OCI-LY3 (cell line): ENCODE results near the gene SLC2A4.

Experiments
- H2AFZ ChIP-seq: fragments of 200-600, 300-600 bp; shearing (Covaris generic); 2 replicates; pipeline ENCODE4 v1.6.0; 2014; ENCODE audit warnings: antibody characterized with exemption, low read depth, low read length
- H3K27ac ChIP-seq: fragments of 200-600, 300-600 bp; sonication (generic); 2 replicates; pipeline ENCODE4 v1.5.1; 2014; ENCODE audit warnings: mild to moderate bottlenecking, low read length, moderate library complexity, mixed read lengths
- H3K27me3 ChIP-seq: fragments of 200-600, 300-600 bp; sonication (generic); 2 replicates; pipeline ENCODE4 v1.6.1; 2014; ENCODE audit warnings: low read depth, low read length, mixed read lengths
- H3K36me3 ChIP-seq: fragments of 200-600, 300-600 bp; sonication (generic); replicated peaks from 2 replicates; pipeline ENCODE3; 2014; ENCODE audit warnings: low read depth, low read length, mixed read lengths
- H3K4me1 ChIP-seq: fragments of 300-600, 200-600 bp; sonication (generic); 2 replicates; pipeline ENCODE4 v1.6.1; 2014; ENCODE audit warnings: low read length, mixed read lengths
- H3K4me2 ChIP-seq: fragments of 200-600, 300-600 bp; sonication (generic); 2 replicates; pipeline ENCODE4 v1.6.1; 2014; ENCODE audit warnings: low read length, mixed read lengths
- H3K4me3 ChIP-seq: fragments of 300-600, 200-600 bp; sonication (generic); 2 replicates; pipeline ENCODE4 v1.5.1; 2014; ENCODE audit warnings: antibody characterized with exemption, mild to moderate bottlenecking, low read length, moderate library complexity
- H3K79me2 ChIP-seq: fragments of 300-600, 200-600 bp; shearing (Covaris generic); 2 replicates; pipeline ENCODE4 v1.6.1; 2014; ENCODE audit warnings: mild to moderate bottlenecking, low read length, mixed read lengths
- H3K9ac ChIP-seq: fragments of 300-600, 200-600 bp; shearing (Covaris generic); 2 replicates; pipeline ENCODE4 v1.6.0; 2014; ENCODE audit warnings: mild to moderate bottlenecking, low read length, moderate library complexity
- H3K9me3 ChIP-seq: fragments of 200-600, 300-600 bp; shearing (Covaris generic); 2 replicates; pipeline ENCODE4 v1.6.1; 2014; ENCODE audit warnings: low read length, mixed read lengths; ENCODE audit not compliant: insufficient read depth
- H4K20me1 ChIP-seq: fragments of 200-600, 300-600 bp; sonication (generic); 2 replicates; pipeline ENCODE4 v1.6.1; 2016; ENCODE audit warnings: low read length, mixed read lengths; ENCODE audit not compliant: insufficient read depth
- CTCF ChIP-seq: fragments of 200-600, 300-600 bp; sonication (generic); IDR thresholded peaks from 2 replicates; pipeline ENCODE4 v1.5.1; 2014; ENCODE audit warnings: antibody characterized with exemption, low read length, low read depth
- EZH2phosphoT487 ChIP-seq: fragments of 200-600 bp; shearing (Covaris generic); IDR thresholded peaks from 2 replicates; pipeline ENCODE4 v1.6.1; 2018; ENCODE audit warnings: antibody characterized with exemption, mixed run types, low read depth

Gene SLC2A4

GRCh38 chr17:7238420-7239090 is 43.0 kb upstream of the SLC2A4 start:
- Histone ChIP-seq H3K4me3 (peak overlapping the region; percentile 100), H3K36me3 (peaks cover 14% of the 10 kb centered on the region), H4K20me1 (peaks cover 5% of the 10 kb centered on the region), H3K4me1 (peaks cover 31% of the 10 kb centered on the region), H3K9ac (peak overlapping the region; percentile 100), H3K9me3 (no peaks in the 10 kb centered on the region), H3K79me2 (peaks cover 55% of the 10 kb centered on the region), H3K4me2 (peak overlapping the region; percentile 65), H2AFZ (no peak overlapping the region), H3K27me3 (no peaks in the 10 kb centered on the region), H3K27ac (peak overlapping the region; percentile 93)
- TF ChIP-seq CTCF = no peak
- no peak for TF ChIP-seq EZH2phosphoT487

GRCh38 chr17:7239091-7240027 is 42.2 kb upstream of the SLC2A4 start, which contains the start of gene PHF23:
Gene PHF23, minus strand, starts transcription at chr17:7239457. Its CDS starts 178 bp downstream, at chr17:7239279.
- Histone ChIP-seq H3K9ac (peak within 1 kb of the TSS; percentile 100), H3K4me3 (peak within 1 kb of the TSS; percentile 100), H4K20me1 (peaks cover 5% of the 10 kb centered on the region), H3K36me3 (peaks cover 14% of the 10 kb centered on the region), H3K27ac (peak within 1 kb of the TSS; percentile 93), H3K9me3 (no peaks in the 10 kb centered on the region), H2AFZ (no peak within 1 kb of the TSS), H3K79me2 (peaks cover 48% of the 10 kb centered on the region), H3K4me1 (peaks cover 31% of the 10 kb centered on the region), H3K27me3 (no peaks in the 10 kb centered on the region), H3K4me2 (peak within 1 kb of the TSS; percentile 96)
- TF ChIP-seq EZH2phosphoT487 (no peak), CTCF (no peak)

GRCh38 chr17:7240375-7240774 is 41.1 kb upstream of the SLC2A4 start:
- Histone ChIP-seq H3K36me3 (peaks cover 13% of the 10 kb centered on the region), H3K9ac (peak overlapping the region; percentile 58), H2AFZ (no peak overlapping the region), H4K20me1 (peaks cover 5% of the 10 kb centered on the region), H3K27me3 (no peaks in the 10 kb centered on the region), H3K4me2 (peak overlapping the region; percentile 96), H3K27ac (peak overlapping the region; percentile 86), H3K79me2 (peaks cover 48% of the 10 kb centered on the region), H3K9me3 (no peaks in the 10 kb centered on the region), H3K4me3 (peak overlapping the region; percentile 94), H3K4me1 (peaks cover 31% of the 10 kb centered on the region)
- no peak for TF ChIP-seq EZH2phosphoT487
- TF ChIP-seq CTCF = no peak

GRCh38 chr17:7241090-7241733 is 40.3 kb upstream of the SLC2A4 start:
- Histone ChIP-seq H3K9ac (peak overlapping the region; percentile 89), H3K36me3 (peaks cover 7% of the 10 kb centered on the region), H3K79me2 (peaks cover 47% of the 10 kb centered on the region), H3K4me3 (peak overlapping the region; percentile 94), H3K4me1 (peaks cover 31% of the 10 kb centered on the region), H3K4me2 (peak overlapping the region; percentile 96), H3K27ac (peak overlapping the region; percentile 86), H3K27me3 (no peaks in the 10 kb centered on the region), H4K20me1 (peaks cover 5% of the 10 kb centered on the region), H2AFZ (no peak overlapping the region), H3K9me3 (no peaks in the 10 kb centered on the region)
- TF ChIP-seq EZH2phosphoT487 = no peak
